ENCODE measurements around the gene PDE1C.

The PDE1C gene

DNA sequence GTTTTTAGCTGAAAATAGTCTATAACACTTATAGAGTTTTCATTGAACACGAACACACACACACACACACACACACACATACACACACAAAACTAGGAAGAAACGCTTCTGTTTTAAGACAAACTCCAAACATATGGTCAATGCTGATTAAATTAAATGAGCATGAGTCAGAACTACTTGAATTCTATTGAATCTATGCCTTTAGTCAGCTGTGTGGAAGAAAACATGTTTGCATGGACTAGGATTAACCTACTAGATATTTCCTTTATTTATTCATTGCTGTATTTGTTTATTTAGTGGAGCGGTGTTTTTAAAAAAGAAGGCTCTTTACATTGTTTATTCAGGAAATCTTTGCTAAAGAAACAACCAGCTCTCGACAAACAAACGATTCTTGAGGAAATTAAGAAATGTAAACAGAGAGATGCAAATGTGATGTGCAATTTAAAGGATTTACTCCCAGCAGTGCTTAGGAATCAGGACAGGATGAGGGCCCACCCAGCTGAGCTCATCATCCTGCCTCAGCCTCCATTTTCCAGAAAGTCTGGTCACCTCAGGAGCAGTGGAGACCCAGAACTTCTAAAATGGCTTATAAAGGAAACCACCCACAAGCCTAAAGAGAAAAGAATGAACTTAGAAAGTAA, 83.2 kb downstream of the PDE1C start:
- DNase-seq, result peak; percentile 84

DNA sequence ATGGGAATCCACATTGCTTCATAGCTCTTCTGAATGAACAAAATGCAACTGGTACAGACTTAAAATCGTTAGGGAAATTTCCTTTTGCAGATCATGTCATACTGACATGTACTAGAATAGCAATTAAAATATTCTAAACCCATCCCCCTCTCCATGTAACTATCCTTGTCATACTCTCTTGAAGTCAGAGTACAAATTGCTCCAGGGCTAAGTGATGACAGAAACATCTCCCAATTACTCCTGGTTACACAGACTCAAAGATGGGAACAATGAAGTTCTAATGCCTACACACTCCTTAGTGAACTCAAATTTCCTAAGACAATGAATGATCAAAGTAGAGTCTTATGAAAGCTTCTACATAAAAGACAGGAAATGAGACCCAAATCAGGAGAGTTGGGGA, 87.2 kb downstream of the PDE1C start:
- no peak for DNase-seq

DNA sequence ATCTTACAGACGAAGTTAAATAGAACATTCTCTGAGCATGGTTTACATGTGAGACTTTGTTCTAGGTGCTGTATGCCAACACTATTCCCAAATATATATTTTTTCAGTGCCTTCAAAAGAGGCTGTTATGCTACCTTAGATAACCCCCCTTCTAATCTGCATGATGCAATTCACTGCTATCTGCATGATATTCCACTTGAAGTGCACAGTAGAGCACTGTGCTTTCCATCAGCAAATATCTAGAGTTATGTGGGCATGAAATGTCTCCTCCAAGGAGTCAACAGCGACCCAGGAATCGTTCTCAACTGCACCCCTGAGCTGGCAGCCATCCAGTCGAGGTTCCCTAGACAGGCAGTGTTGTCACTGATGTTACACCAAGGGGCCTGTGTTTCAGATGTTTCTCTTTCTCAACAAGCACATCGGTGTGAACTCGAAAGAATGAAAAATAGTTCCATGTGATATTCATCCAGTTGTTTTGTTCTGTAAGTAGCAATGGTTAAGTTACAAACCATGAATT, 88.3 kb downstream of the PDE1C start:
- peak; percentile 60 for DNase-seq

DNA sequence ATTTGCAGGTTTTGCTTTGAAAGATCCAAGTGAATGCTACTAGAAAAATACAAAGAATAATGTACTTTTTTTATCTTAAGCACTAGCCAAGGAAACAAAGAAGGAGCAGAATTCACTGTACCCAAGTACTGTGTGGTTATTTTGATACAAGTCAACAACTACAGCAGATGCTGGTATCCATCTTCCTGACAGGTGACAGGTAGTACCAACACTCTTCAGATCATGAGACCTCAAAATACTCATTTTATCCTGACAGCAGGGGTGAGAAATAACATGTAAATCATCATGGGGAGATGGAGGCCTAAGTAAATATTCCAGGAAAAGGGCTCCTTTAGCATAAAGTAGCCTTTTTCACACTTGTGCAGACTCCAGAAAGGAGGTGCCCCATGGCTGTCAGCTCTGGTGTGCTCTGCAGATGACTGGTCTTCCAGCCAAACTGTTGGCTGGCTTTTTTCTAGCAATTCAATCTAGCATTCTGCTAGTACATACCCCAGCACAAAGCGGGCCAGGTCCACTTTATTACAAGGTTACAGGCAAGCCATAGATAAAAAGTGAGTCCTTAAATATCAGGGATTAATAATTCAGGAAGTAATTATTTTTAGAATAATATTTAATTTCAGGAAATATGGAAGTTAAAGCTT, 90.4 kb downstream of the PDE1C start:
- no peak for DNase-seq

DNA sequence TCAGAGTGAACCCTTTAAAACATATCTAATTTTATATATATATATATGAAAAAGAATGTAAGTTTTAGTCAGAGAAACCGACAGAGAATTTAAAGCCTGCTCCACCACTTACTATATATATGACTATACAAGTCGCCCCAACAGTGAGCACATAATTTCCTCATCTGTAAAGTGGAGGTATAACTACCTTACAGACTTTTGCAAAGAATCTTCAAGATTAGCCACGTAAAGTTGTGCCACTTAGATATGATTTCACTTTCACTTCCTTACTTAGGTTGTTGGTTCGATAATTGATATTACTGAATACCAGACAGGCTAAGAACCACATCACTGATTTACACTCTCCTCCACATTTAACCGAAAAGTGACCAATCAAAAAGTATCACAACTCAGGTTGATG, 94.7 kb downstream of the PDE1C start:
- DNase-seq, result no peak

DNA sequence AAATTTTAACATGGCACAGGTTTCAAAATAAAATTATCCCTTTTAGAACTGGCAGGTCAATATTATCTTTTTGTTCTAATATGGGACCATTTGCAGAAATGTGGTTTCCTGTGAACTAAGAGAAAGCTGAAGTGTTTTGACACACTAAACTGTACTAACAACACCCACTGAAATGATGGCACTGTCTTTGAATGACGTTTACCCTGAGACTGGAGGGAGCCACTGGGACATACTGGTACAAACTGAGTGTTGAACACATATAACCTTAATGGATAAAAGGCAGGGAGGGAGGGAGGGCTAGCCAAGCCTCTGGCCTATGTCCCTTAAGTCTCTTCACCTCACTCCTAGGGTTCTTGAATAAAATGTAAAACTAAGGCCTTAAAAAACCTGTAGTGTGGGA, 95.9 kb downstream of the PDE1C start:
- DNase-seq, result no peak

DNA sequence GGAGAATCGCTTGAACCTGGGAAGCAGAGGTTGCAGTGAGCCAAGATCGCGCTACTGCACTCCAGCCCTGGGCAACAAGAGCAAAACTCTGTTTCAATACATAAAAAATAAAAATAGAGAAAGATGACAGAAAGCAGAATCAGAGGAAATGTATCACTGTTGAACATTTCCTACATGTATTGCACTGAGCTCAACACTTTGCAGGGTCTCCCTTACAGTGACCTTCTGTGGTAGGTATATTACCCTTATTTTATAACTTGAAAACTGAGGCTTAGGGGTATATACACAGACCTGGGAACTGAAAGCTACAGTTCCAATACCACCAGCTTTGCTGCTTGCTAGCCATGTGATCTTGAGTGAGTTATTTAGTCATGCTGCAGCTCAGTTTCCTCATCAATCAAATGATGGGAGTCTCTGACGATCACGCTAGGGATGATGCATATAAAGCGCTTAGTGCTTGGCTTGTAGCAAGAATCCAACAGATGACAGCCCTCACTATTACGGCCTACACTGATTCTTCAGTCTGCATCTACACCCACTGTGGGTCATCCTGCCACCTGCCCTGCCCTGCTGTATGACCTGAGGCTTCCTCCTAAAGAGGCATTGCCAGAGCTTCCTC, 99.0 kb downstream of the PDE1C start:
- no peak for DNase-seq

DNA sequence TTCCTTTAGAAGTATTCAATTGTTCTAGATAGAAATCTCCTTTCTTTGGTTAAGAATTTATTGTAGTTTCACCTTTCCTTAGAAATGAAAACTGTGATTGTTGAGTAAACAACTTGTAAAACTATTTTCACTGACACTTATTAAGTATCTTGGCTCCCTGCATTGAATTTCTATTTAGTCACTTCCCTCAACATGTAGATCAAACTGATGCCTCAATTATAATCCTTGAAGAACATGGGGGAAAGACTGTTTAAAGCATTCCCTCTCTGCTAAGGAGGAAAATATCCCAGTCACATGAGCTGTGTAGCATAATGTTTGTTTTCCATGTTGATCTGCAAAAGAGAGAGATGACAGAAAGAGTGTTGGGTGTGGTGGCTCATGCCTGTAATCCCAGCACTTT, 99.7 kb downstream of the PDE1C start:
- DNase-seq, result no peak

DNA sequence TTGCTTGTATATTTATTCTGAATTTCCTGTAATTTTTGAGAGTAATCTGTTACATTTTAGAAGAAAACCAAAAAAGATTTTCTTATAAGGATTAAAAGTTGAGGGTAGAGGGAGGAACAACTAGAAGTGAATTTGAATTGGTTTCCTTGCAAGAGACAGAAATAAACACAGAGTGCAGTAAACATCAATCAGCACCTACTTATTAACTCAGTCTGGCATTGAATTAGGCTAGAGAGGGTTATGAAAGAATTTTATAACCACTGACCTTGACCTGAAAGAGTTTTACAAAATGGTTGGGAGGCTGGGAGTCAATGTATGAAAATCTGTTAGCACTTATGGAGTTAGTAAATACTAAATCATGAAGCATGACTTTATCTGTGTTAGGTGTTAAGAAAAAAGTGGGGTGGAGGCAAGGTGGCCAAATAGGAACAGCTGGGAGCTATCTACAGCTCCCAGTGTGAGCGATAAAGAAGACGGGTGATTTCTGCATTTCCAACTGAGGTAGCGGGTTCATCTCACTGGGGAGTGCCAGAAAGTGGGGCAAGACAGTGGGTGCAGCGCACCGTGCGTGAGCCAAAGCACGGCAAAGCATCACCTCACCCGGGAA, 106.5 kb downstream of the PDE1C start:
- DNase-seq, result no peak

DNA sequence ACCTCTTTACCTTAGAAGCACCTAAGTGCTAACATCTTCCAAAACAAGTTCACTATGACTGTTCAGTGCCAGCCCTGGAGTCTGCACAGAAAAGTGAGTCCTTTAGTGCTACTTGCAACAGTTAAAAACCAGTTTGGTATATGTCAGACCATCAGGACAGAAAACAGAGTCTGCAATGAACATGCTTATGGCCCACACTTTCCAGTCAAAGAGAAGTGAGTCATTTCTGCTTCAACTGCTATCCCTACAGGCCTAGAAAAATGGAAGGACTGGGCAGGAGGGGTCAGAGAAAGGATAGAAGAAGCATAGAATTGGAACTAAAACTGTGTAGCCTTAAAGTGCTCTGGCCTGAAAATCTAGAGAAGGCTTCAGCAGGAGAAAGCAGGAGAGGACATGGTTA, 108.0 kb downstream of the PDE1C start:
- no peak for DNase-seq

DNA sequence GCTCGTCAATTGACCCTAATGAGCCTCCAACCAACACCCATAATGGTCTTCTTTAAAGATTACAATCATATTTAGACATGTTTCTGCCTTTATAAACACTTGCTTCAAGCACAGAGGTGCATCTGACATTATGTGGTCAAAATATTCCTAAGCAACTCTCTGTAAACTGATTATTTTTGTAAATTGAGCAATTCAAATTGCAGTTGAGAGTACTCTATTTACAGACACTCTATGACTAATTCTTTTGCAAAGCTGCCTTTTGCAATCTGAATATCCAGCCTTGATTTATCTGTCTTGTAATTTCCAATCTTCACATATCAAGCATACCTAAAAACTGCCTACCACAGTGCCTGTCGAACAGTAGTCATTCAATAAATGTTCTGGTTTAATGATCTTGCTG, 112.0 kb downstream of the PDE1C start:
- peak; percentile 18 for DNase-seq

DNA sequence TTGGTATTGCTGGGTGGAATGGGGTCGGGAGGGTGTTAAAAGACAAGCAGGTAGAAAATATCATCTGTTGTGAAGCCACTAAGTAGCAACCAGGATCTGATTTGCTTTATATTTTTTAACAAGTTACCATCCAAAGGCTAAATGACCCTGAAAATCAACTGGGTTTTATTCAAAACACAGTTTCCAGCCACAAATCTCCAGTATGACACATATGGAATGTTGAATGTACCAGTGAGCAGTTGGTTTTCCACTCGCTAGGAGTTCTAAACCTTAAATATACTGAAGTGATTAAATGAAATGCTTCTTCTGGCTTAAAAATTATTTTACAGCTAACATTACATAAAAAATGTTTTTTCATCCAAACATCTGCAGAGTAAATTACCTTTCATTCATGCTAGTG, 112.5 kb downstream of the PDE1C start:
- DNase-seq, result no peak

DNA sequence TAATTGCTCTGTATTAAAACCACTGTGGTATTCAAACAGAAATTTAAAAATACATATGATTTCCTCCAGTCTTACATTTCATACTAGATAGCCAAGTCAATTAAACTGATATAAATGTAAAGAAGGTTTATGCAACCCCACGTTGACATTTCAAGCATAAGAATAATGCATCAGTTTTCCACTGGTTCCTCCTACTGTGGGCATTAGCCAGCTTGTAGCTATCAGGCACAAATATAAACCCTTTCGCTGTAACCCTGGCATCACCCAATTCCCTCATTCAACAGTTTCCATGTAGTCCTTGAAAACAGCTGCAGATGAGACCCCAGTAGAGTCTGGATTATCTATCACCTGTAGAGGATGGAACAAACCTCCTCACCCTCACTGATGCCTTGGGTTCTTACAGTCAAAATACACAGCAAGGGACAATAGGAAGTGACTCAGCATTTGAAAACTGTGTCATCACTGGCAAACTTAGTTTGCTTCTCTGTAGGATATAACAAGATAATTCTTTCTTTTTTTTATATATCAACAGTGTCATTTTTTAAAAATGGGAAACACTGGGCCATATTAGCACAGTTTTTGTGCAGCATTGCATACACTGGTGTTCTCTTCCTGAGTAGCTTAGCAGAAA, 113.0 kb downstream of the PDE1C start:
- DNase-seq, result peak; percentile 80

DNA sequence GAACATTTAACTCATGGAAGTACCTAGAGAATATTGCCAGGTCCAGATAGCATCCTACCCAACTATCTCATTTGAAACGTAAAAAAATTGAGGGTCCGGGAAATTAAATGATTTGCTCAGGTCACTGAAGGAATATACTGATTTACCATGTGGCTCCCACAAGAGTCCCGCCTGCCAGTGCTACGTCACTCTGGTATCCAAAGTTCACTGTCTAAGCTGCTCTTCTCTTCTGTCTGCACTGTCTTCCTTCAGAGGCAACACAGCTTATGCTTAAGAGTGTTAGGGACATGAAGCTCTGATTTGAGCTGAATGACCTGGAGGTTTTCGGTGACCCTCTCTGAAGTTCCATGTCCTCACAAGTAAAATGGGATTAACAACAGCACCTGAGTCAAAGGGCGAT, 114.6 kb downstream of the PDE1C start:
- no peak for DNase-seq

DNA sequence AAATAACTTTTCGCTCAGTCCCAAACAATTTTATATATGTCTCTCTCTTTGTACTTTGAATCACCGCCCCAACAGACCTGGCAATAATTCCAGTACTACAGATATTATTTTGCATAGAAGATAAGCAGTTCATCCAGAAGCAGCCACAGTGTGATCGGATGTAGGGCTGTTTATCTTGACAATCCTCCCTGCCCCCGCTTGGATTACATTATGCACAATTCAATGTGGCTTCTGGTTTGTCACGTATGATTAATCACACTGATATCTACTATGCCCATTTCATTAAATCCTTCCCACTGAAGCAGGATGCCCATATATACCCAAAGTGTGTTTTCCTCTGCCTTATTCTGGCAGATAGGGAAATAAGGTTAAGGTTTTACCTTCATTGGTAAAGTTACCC, 115.2 kb downstream of the PDE1C start:
- DNase-seq, result no peak

DNA sequence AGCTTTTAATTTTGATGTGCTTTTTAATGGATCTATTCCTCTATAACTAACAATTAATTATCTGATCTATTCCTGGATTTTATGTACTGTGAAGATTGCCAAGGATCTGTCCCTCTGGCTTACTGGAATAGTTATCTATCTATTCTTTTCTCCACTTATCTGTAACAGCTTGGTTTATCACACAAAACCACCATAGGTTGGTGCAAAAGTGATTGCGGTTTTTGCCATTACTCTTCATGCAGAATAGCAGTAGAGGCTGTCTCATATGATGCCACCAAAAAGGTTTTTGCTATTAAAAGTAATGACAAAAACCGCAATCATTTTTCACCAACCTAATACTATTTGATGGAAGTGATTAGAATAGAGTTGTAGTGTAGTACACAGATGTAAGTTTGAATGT, 115.7 kb downstream of the PDE1C start:
- DNase-seq, result no peak

DNA sequence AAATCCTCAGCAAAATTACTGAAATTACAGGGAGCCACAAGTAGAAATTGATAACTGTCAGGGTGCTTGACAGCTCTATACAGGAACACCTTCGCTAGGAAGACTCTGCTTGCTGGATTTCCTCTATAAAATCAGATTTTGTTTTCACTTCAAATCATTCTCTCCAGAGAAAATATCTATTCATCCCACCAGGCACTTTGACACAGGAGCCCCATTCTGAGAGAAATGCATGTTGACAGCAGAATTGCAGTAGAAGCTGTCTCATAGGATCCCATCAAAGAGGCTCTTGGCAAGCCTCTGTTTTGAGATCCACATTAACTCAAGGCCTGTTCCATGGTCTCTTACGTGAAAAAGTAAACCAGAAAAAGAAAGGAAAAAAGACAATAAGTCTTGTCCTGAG, 116.8 kb downstream of the PDE1C start:
- no peak for DNase-seq

DNA sequence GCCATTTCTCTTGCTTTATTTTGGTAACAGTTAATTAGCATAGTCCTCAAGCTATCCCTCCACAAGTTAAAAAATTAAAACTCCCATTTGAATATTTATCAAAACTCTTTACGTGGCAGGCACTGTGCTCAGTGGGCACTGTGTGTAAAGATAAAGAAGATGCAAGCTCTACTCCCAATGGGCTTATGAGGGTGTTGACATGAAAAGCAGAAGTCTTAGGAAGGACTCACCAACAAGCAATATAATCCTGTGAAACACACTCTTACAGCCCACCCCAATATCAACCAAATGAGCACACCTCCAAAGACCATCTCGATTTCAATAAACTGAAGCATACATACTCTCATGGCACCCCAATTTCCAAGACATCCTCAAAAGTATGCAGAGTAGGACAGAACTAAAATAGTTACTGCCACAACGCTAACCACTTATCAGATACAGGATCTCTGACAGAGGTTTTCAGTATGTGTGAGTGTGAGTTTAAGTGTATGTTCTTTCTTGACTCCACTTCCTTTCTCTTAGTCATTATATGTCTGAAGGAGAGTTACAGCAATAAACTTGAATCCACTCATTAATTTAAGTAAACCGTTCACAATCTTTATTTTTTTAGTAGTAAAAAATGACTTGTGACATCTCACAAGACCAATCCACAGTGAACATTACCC, 120.0 kb downstream of the PDE1C start:
- DNase-seq, result no peak

DNA sequence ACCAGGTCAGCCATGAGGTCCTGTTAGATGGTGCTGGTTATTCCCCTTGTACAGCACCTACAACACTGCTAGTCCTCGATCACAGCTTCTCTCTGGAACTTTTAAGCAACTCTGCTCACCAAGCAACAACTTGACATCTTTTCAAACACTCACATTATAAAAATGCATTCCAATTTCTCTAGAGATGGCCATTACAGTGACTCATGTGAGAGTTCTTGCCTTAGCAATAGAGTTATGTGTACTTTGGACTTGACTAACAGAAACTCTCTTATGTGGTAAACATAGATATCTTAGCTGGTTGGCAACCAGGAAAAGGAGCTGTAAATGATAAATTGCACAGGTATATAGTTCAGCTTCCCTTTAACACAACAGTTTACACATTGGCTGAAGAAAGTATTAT, 122.2 kb downstream of the PDE1C start:
- DNase-seq, result peak; percentile 87

DNA sequence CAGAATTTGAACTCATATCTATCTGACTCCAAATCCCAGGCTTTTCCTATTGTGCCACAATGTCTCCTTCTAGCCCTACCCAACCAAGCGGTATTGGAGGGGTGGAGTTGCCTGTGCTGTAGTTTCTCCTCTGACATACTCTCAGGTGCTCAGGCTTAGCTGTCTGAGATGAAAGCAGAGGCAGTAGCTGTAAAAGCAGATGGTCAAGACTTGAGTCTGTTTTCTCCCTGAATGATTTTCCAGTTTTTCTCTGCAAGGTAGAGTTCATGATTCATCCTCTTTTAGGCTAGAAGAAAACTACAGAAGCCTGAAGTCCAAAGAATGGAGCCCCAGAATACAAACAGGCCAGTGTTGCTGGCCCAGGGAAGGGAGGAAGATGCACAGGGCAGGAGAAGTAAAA, 130.0 kb downstream of the PDE1C start:
- DNase-seq, result no peak

DNA sequence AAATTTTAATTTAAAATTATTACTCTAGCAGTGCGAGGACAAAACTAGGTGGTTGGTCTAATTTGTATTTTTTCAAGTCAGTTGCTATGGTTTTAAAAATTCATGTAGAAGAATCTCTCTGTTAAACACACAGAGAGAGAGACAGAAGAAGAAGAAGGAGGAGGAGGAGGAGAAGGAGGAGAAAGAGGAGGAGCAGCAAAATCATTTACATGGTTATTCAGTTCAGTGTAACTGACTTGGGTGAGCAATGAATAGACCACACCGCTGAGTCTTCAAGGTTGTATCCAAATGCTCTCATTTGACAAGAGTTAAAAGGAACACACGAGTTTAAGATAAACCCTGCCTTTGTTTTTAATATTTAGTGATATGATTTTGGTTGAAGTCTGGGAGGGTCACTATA, 131.1 kb downstream of the PDE1C start:
- DNase-seq, result no peak

DNA sequence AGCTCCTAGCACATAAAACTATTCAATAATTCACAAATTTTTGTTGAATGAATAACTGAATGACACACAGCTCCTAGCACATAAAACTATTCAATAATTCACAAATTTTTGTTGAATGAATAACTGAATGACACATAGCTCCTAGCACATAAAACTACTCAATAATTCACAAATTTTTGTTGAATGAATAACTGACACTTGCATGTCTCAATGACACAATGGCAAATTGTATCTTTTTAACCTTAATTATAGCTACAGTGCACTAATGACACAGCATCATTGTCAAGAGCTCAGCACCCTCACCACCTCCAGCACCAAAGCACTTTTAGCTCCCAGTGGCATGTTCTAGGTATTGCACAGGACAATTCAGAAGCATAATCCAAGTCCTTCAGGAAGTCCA, 131.6 kb downstream of the PDE1C start:
- peak; percentile 48 for DNase-seq

DNA sequence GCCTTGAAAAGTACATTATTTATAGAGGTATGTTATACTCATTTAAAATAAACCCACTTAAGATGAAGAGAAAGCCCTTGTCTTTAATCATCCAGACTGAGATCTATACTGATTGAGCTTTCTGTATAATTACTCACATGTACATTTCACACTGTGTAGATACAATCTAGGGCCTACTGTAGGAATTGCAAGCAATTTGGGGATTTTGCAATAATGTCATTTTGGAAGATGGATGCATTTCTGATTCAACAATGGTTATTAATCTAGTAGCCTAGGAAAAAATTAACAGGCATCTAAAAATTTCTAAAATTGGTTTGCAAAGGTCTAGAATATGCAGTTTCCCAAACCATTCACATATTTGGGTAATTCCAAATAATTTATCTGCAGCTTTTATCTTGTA, 132.2 kb downstream of the PDE1C start:
- DNase-seq, result no peak
